Measurements from ENCODE around the gene KLRC3.
"Not testable (repeated sequence)": the region's sequence is repeated elsewhere in the genome, so short reads cannot be mapped to it uniquely, and the experiment has no call there.

GRCh38 chr12:10396176-10396575, 24.2 kb downstream of the KLRC3 start:
- TF ChIP-seq CTCF (IDR thresholded peaks at IDR 0.05; ENCODE audit: low read depth, low read length, poor library complexity, severe bottlenecking); EZH2phosphoT487 (IDR thresholded peaks at IDR 0.05; ENCODE audit: borderline replicate concordance, low read length): not testable (repeated sequence)
